Measurements from ENCODE around the gene FAM180A.
A peak's percentile ranks its signal among the peaks of the same experiment; 100 is the strongest.
"Not testable (repeated sequence)": the region's sequence is repeated elsewhere in the genome, so short reads cannot be mapped to it uniquely, and the experiment has no call there.

Gene FAM180A

GRCh38 chr7:135737306-135737647 lies 11.3 kb downstream of the FAM180A start:
- not testable (repeated sequence) for DNase-seq

GRCh38 chr7:135736586-135737305 lies 11.9 kb downstream of the FAM180A start:
- no peak for DNase-seq

- DNase-seq = no peak
Measured at GRCh38 chr7:135734343-135734689, 14.3 kb downstream of the FAM180A start.

- no peak for DNase-seq
Measured at GRCh38 chr7:135733603-135734342, 14.8 kb downstream of the FAM180A start.

GRCh38 chr7:135731131-135731530 lies 17.5 kb downstream of the FAM180A start:
- no peak for DNase-seq

- DNase-seq = no peak
Measured at GRCh38 chr7:135729230-135729629, 19.4 kb downstream of the FAM180A start.

- DNase-seq = peak; percentile 56
Measured at GRCh38 chr7:135728136-135728669, 20.4 kb downstream of the FAM180A start, which contains the start of gene SLC13A4. Gene SLC13A4, minus strand, starts transcription at chr7:135728186. Its CDS starts 690 bp downstream, at chr7:135727496.

- no peak for DNase-seq
Measured at GRCh38 chr7:135726911-135727673, 21.5 kb downstream of the FAM180A start.

- DNase-seq = no peak
Measured at GRCh38 chr7:135726276-135726788, 22.3 kb downstream of the FAM180A start.

GRCh38 chr7:135723411-135723810 lies 25.2 kb downstream of the FAM180A start:
- no peak for DNase-seq

GRCh38 chr7:135721198-135721820 lies 27.3 kb downstream of the FAM180A start:
- no peak for DNase-seq

- no peak for DNase-seq
Measured at GRCh38 chr7:135719688-135720087, 28.9 kb downstream of the FAM180A start.

- peak; percentile 62 for DNase-seq
Measured at GRCh38 chr7:135718794-135719437, 29.7 kb downstream of the FAM180A start.

- DNase-seq = no peak
Measured at GRCh38 chr7:135718219-135718618, 30.4 kb downstream of the FAM180A start.

GRCh38 chr7:135717693-135718092 lies 30.9 kb downstream of the FAM180A start:
- DNase-seq = no peak

GRCh38 chr7:135716677-135717238 lies 31.9 kb downstream of the FAM180A start:
- DNase-seq = peak; percentile 67

GRCh38 chr7:135715673-135716072 lies 32.9 kb downstream of the FAM180A start:
- DNase-seq = no peak

- no peak for DNase-seq
Measured at GRCh38 chr7:135715055-135715522, 33.5 kb downstream of the FAM180A start.

GRCh38 chr7:135714534-135715009 lies 34.0 kb downstream of the FAM180A start:
- peak; percentile 69 for DNase-seq

GRCh38 chr7:135713836-135714470 lies 34.7 kb downstream of the FAM180A start:
- no peak for DNase-seq

GRCh38 chr7:135712796-135713195 lies 35.8 kb downstream of the FAM180A start:
- DNase-seq = no peak

All from eye (tissue), 1 donor.